ENCODE results near the gene MLF2.
A peak's percentile ranks its signal among the peaks of the same experiment; 100 is the strongest.

- TF ChIP-seq, protein P1, sequence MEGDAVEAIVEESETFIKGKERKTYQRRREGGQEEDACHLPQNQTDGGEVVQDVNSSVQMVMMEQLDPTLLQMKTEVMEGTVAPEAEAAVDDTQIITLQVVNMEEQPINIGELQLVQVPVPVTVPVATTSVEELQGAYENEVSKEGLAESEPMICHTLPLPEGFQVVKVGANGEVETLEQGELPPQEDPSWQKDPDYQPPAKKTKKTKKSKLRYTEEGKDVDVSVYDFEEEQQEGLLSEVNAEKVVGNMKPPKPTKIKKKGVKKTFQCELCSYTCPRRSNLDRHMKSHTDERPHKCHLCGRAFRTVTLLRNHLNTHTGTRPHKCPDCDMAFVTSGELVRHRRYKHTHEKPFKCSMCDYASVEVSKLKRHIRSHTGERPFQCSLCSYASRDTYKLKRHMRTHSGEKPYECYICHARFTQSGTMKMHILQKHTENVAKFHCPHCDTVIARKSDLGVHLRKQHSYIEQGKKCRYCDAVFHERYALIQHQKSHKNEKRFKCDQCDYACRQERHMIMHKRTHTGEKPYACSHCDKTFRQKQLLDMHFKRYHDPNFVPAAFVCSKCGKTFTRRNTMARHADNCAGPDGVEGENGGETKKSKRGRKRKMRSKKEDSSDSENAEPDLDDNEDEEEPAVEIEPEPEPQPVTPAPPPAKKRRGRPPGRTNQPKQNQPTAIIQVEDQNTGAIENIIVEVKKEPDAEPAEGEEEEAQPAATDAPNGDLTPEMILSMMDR (IDR thresholded peaks at IDR 0.05), result no peak
- TF ChIP-seq POLR2A (IDR thresholded peaks at IDR 0.05), result peak in 1 of 3 donors; percentile 11
Observed at GRCh38 chr12:6774499-6775062, 21.6 kb upstream of the MLF2 start.
